A549 treated with GW870086 at 1 μM for 4 hours (cell line): ENCODE data around the gene CORO7. TPM values are rescaled to one million over a fixed set of nuclear protein-coding genes. Genes with fewer than 3 reads are reported as not detected.

Source experiments
- total RNA-seq: library from RNA; stranded (reverse); fragments of 200-300 nt; extraction: Qiagen RNA extraction; gene quantifications from 5 replicates; pipeline ENCODE4 v1.2.3, GENCODE V29; 2022; ENCODE audit warnings: low read depth

The CORO7 gene
- 10.9 to 19.8 TPM (median 15.9 TPM) in 5 replicates for total RNA-seq

DNA sequence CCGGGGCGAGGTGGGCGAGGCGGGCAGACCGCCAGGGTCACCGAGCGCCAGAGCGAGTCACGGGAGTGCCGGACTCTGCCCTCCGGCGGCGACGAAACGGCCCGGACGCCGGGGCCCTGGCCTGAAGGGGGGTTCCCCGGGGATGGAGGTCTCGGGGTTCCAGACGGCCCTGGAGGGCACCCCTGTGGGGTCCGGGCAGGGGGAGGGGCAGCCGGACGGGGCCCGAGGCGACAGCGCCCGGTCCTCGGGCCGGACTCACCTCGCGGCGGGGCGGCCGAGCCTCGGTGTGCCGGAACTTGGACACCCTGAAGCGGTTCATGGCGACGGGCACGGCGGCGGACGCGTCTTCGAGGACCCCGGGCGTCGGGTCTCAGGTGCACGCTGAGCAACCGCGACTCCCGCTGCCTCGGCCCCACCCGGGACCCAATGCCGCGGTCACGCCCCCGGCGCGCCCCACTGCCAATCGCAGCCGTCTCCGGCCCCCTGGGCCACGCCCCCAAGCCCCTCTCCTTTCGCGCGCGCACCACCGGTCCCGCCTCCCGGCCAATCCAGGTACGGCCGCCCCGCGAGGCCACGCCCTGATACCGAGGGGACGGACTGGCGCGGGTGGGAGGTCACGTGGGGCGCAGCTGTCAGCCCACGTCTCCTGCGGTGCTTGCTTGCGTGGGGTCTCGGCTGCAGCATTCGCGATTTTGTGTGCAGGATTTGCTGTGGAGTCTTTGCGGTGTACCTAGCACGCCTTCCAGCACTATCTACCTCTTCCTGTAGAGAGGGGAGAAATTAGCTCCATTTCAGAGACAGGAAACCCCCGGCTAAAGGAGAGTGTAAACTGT, at the start of gene CORO7:
CORO7 (minus strand) TSS at position 397 of the 833 bp plus-strand sequence; CDS start at position 319, 78 bp downstream.

DNA sequence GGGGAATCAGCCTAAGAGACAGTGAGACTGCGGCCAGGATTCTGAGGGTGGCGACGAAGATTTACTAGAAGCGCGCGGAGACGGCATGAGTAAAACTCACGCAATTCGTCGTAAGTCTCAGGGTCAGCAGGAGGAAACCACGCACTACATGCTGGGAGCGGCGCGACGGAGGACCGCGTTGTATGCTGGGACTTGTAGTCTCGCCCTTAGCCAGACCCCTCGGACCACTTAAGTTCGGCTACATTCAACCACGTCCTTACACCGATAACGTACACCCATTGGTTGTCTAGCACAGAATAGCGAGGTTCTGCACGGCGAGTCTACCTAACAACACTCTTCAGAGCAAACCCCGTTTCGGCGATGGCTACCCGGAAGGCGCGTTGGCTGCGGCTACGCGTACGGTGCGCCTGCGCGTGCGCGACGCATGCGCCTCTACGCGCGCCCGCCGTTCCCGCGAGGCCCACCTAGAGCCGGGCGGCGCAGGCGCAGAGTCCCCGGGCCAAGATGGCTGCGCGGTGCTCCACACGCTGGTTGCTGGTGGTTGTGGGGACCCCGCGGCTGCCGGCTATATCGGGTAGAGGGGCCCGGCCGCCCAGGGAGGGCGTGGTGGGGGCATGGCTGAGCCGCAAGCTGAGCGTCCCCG, 9.1 kb upstream of the CORO7 start, which contains the start of gene DNAJA3:
DNAJA3 (plus strand) TSS at position 491 of the 643 bp plus-strand sequence; CDS start at position 505, 14 bp downstream.

DNA sequence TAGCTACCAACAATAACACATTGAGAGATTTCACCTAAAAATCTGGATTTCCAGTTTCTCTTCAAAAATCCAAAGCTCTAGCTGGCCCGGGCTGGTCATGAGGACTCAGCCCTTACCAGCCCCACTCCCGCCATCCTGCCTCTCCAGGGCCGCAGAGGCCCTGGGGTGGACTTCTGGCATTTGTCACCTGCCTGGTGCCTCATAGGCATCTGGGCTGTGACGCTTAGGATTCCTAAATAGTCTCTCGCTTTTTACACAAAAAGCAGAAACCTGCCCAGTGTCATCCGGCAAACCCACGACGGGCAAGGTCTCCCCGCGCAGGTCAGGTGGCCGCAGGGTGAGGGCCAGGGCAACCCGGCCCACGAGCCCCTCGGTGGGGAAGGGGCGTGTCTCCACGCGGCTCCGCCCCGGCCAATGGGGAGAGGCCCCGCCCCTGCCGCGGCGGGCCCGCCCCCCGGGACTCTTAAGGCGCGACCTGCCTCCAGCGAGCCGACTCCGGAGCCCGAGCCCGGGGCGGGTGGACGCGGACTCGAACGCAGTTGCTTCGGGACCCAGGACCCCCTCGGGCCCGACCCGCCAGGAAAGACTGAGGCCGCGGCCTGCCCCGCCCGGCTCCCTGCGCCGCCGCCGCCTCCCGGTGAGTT, 44.9 kb downstream of the CORO7 start, which contains the start of gene VASN:
VASN (plus strand) TSS at position 492 of the 644 bp plus-strand sequence. CDS start 9,030 bp downstream, outside the sequence.

DNA sequence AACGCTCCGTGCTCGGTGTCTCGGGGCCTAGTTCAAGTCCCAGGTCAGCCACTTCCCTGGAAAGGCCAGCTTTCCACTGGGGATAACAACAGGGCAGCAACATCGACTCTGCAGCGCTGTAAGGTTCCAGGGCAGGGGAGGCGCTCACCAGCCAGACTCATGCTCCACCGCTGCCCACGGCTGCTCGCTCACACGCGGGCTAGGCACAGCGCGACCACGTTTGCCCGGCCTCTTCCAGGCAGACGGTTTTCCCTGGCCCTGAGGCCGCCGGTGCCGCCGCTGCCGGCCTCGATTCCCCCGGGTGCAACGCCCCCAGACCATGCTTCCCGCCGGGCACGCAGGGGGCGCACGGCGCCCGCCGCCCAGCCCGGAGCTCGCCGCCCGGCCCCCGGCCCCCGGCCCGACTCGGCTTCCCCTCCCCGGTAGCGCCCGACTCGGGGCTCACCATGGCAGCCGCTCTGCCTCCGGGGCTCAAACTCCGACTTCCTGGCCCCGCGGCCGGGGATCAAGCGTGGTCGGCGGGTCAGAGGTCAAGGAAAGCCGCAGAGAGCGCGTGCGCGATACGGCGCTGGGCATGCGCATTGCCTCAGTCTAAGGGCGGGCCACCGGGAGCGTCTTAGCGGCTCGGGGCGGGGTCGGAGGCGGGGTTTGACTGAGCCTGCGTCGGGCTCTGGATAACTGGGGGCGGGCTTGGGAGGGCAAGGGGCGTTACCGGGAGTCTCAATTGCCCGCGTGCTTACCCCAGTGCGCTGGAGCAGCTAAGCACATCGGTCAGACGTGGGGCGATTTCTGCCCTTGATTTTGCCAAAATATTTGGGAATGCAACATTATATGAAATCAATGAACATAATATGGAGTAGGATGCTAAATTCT, 65.4 kb downstream of the CORO7 start, which contains the start of gene PAM16:
PAM16 (minus strand) TSS at position 535 of the 873 bp plus-strand sequence; CDS start at position 448, 87 bp downstream.

DNA sequence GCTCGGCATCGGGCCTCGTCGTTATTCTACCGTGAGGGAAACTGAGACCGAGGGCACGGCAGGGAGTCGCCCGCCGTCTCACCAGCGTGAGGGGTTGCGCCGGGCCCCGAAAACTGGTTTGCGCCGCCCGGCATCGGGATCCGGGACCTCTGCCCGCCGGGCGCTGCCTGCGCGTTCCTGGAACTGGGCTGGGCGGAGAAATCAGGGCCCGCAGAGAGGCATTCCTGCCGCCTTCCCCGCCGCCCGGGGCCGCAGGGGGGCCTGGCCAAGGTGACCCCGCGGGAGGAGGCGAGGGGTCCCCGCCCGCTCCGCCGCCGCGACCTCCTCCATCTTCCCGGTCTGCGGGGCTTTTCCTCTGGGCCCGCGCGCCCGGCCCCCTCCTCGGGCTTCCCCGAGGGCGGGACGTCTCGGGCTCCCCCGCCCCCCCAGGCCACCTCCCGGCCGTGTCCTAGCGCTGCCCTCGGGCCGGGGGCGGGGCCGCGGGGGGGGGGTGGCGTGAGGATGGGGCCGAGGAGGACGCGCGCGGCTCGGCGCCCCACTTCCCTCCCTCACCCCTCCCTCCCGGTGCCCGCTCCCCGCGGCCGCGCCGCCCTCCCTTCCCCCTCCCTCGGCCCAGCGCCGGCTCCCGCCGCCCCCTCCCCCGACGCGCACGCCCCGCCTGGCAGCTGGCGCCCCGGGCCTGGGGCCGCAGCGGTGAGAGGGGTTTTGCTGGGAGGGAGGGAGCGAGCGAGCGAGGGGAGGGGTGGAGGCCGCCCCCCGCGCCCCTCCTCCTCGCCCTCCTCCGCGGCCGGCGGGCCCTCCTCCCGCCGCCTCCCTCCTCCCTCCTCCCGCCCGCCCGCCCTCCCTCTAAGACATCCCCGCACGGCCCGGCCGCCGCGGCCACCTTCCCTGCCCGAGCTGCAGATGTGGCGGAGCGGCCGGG, 100.9 kb downstream of the CORO7 start, which contains the start of gene GLIS2:
GLIS2 (plus strand) TSS at position 882 of the 922 bp plus-strand sequence. CDS start 16,214 bp downstream, outside the sequence.

Other genes starting within 250 kb of the CORO7 start
- gene SRL, start 174.5 kb downstream of the CORO7 start, total RNA-seq = 0.07 TPM in 2 of 5 replicates, not detected in the others
- 12.0 to 18.2 TPM (median 16.0 TPM) in 5 replicates for gene TFAP4, start 143.6 kb downstream of the CORO7 start, total RNA-seq
- gene GLIS2, start 100.5 kb downstream of the CORO7 start, total RNA-seq = 19.7 to 28.0 TPM (median 26.5 TPM) in 5 replicates
- 65.2 to 86.3 TPM (median 75.2 TPM) in 5 replicates for gene PAM16, start 65.3 kb downstream of the CORO7 start, total RNA-seq
- gene VASN, start 44.7 kb downstream of the CORO7 start, total RNA-seq = 6.0 to 6.8 TPM (median 6.3 TPM) in 5 replicates
- 59.8 to 71.8 TPM (median 69.6 TPM) in 5 replicates for gene DNAJA3, start 9.3 kb upstream of the CORO7 start, total RNA-seq
- gene NMRAL1, start 58.0 kb upstream of the CORO7 start, total RNA-seq = 41.8 to 45.9 TPM (median 44.1 TPM) in 5 replicates
- gene HMOX2, start 59.8 kb upstream of the CORO7 start, total RNA-seq = 50.9 to 64.8 TPM (median 59.2 TPM) in 5 replicates
- 11.8 to 15.2 TPM (median 13.0 TPM) in 5 replicates for gene CDIP1, start 122.2 kb upstream of the CORO7 start, total RNA-seq
- gene C16orf96, start 139.7 kb upstream of the CORO7 start, total RNA-seq = 0.03 TPM in 3 of 5 replicates, not detected in the others
- 36.8 to 53.9 TPM (median 52.1 TPM) in 5 replicates for gene UBALD1, start 198.3 kb upstream of the CORO7 start, total RNA-seq
- gene MGRN1, start 208.2 kb upstream of the CORO7 start, total RNA-seq = 34.9 to 42.2 TPM (median 40.5 TPM) in 5 replicates